Tibial nerve (tissue), 4 donors: ENCODE results near the gene LRBA. TPM values are rescaled to one million over a fixed set of nuclear protein-coding genes. Genes with fewer than 3 reads are reported as not detected.

Experiments used
- DNase-seq, 2 donors: peaks; one replicate each; pipeline ENCODE4 v3.0.0-alpha.2; 2019; ENCODE audit warnings: low spot score in 2 of 2
- H3K27ac ChIP-seq, 4 donors: fragments of 200-600 bp; sonication (generic) in 3 of 4; one replicate each; pipeline ENCODE4 v1.5.1; 2017 to 2019; ENCODE audit warnings: mild to moderate bottlenecking in 1 of 4
- H3K27me3 ChIP-seq, 2 donors: fragments of 200-600 bp; sonication (generic) in 1 of 2; one replicate each; pipeline versions ENCODE4 v1.5.1 to v1.6.0; 2017 to 2019
- H3K36me3 ChIP-seq, 3 donors: fragments of 200-600 bp; sonication (generic); one replicate each; pipeline ENCODE4 v1.5.1; 2018 to 2019
- H3K4me1 ChIP-seq, 4 donors: fragments of 200-600 bp; sonication (generic) in 3 of 4; one replicate each; pipeline ENCODE4 v1.5.1; 2017 to 2019
- H3K4me3 ChIP-seq, 4 donors: fragments of 200-600 bp; sonication (generic) in 3 of 4; one replicate each; pipeline ENCODE4 v1.5.1; 2017 to 2019; ENCODE audit warnings: mild to moderate bottlenecking in 1 of 4, moderate library complexity in 1 of 4
- H3K9me3 ChIP-seq, 4 donors: fragments of 200-600 bp; sonication (generic) in 3 of 4; one replicate each; pipeline ENCODE4 v1.5.1; 2017 to 2019
- CTCF ChIP-seq, 5 experiments: fragments of 200-600 bp in 3 of 5; fragments of 450-650 bp in 2 of 5; sonication (generic) in 3 of 5; IDR thresholded peaks; one replicate each; pipeline ENCODE4 v1.5.1; 2016 to 2019; ENCODE audit warnings: antibody characterized with exemption in 5 of 5, mild to moderate bottlenecking in 3 of 5, moderate library complexity in 2 of 5
- EP300 ChIP-seq, 2 donors: sonication (generic); formaldehyde crosslinking; IDR thresholded peaks; one replicate each; pipeline ENCODE4 v1.6.1; 2017; ENCODE audit warnings: antibody characterized with exemption in 2 of 2, mild to moderate bottlenecking in 1 of 2
- POLR2A ChIP-seq, 2 donors: fragments of 450-650 bp; IDR thresholded peaks; one replicate each; pipeline ENCODE4 v1.6.1; 2017; ENCODE audit warnings: antibody characterized with exemption in 2 of 2, mild to moderate bottlenecking in 2 of 2, moderate library complexity in 2 of 2
- WGBS, 2 donors: methylation state at CpG; one replicate each; pipeline ENCODE4 v1.1.5; 2018; 5-methylcytosine and 5-hydroxymethylcytosine counted together
- total RNA-seq, 4 donors: library from RNA; depleted of rRNA; stranded (reverse); fragments of >200 nt; gene quantifications; one replicate each; pipeline ENCODE4 v1.1.0, GENCODE V29; 2016

Gene LRBA
- total RNA-seq, 4 donors from 2014 or later = 35.4 to 43.1 (median 38.0) TPM

- H3K27ac ChIP-seq = no peak overlapping the region
- no peak for DNase-seq
- H3K4me3 ChIP-seq = no peak overlapping the region
- H3K9me3 ChIP-seq = no peaks in the 10 kb centered on the region
- no peaks in the 10 kb centered on the region for H3K27me3 ChIP-seq
- TF ChIP-seq EP300 (IDR thresholded peaks at IDR 0.05) (no peak), POLR2A (IDR thresholded peaks at IDR 0.05) (no peak), CTCF (IDR thresholded peaks at IDR 0.05) (no peak)
- WGBS, 2 donors = 88 to 92% methylated on average over 5 of the region's 5 CpGs
- no peaks in the 10 kb centered on the region for H3K36me3 ChIP-seq
- H3K4me1 ChIP-seq = no peaks in the 10 kb centered on the region
Observed at GRCh38 chr4:150862829-150863228, 152.3 kb downstream of the LRBA start.

- TF ChIP-seq CTCF (IDR thresholded peaks at IDR 0.05) = no peak
- TF ChIP-seq POLR2A (IDR thresholded peaks at IDR 0.05) = no peak
- TF ChIP-seq EP300 (IDR thresholded peaks at IDR 0.05) = no peak
- Histone ChIP-seq H3K9me3 (no peaks in the 10 kb centered on the region), H3K36me3 (no peaks in the 10 kb centered on the region), H3K27me3 (no peaks in the 10 kb centered on the region), H3K27ac (no peak overlapping the region), H3K4me1 (no peaks in the 10 kb centered on the region), H3K4me3 (no peak overlapping the region)
- 12 to 15% methylated on average over 1 of the region's 1 CpG for WGBS, 2 donors
- no peak for DNase-seq
Observed at GRCh38 chr4:150859453-150859852, 155.6 kb downstream of the LRBA start.

- no peaks in the 10 kb centered on the region for H3K27me3 ChIP-seq
- no peak overlapping the region for H3K27ac ChIP-seq
- H3K9me3 ChIP-seq = no peaks in the 10 kb centered on the region
- peaks cover 0 to 11% (median 0%) of the 10 kb centered on the region in 3 donors for H3K36me3 ChIP-seq
- no peak for TF ChIP-seq CTCF (IDR thresholded peaks at IDR 0.05)
- no peak for DNase-seq
- no peak overlapping the region for H3K4me3 ChIP-seq
- no peaks in the 10 kb centered on the region for H3K4me1 ChIP-seq
- WGBS, 2 donors = 88 to 100% methylated on average over 1 of the region's 1 CpG
Observed at GRCh38 chr4:150855981-150856510, 159.0 kb downstream of the LRBA start.

GRCh38 chr4:150854600-150854999 lies 160.5 kb downstream of the LRBA start:
- Histone ChIP-seq H3K27me3 (no peaks in the 10 kb centered on the region), H3K36me3 (peaks cover 0 to 18% (median 0%) of the 10 kb centered on the region in 3 donors), H3K27ac (no peak overlapping the region), H3K9me3 (no peaks in the 10 kb centered on the region), H3K4me3 (no peak overlapping the region), H3K4me1 (no peaks in the 10 kb centered on the region)
- TF ChIP-seq CTCF (IDR thresholded peaks at IDR 0.05) = no peak
- TF ChIP-seq POLR2A (IDR thresholded peaks at IDR 0.05) = no peak
- TF ChIP-seq EP300 (IDR thresholded peaks at IDR 0.05) = no peak
- 80 to 81% methylated on average over 4 of the region's 4 CpGs for WGBS, 2 donors
- DNase-seq = no peak

- Histone ChIP-seq H3K4me1 (no peaks in the 10 kb centered on the region), H3K9me3 (no peaks in the 10 kb centered on the region), H3K27me3 (no peaks in the 10 kb centered on the region), H3K4me3 (no peak overlapping the region), H3K27ac (no peak overlapping the region), H3K36me3 (peaks cover 0 to 26% (median 0%) of the 10 kb centered on the region in 3 donors)
- TF ChIP-seq EP300 (IDR thresholded peaks at IDR 0.05) (no peak), POLR2A (IDR thresholded peaks at IDR 0.05) (no peak)
- 75 to 95% methylated on average over 2 of the region's 2 CpGs for WGBS, 2 donors
- DNase-seq = no peak
Observed at GRCh38 chr4:150853882-150854281, 161.2 kb downstream of the LRBA start.

GRCh38 chr4:150852216-150852615 lies 162.9 kb downstream of the LRBA start:
- 89 to 93% methylated on average over 1 of the region's 1 CpG for WGBS, 2 donors
- Histone ChIP-seq H3K4me1 (no peaks in the 10 kb centered on the region), H3K4me3 (no peak overlapping the region), H3K27me3 (no peaks in the 10 kb centered on the region), H3K9me3 (no peaks in the 10 kb centered on the region), H3K27ac (no peak overlapping the region), H3K36me3 (peaks cover 0 to 39% (median 0%) of the 10 kb centered on the region in 3 donors)
- no peak for DNase-seq
- TF ChIP-seq CTCF (IDR thresholded peaks at IDR 0.05) (no peak), EP300 (IDR thresholded peaks at IDR 0.05) (no peak), POLR2A (IDR thresholded peaks at IDR 0.05) (no peak)
